Measurements from ENCODE around the gene NR3C2. TPM values are rescaled to one million over a fixed set of nuclear protein-coding genes. Genes with fewer than 3 reads are reported as not detected.

NR3C2 gene
- total and polyA plus RNA-seq, 10 of the 15 experiments (the other 5 are each of a cell fraction or from before 2014, with no cell fraction given): 0.05 to 0.11 (median 0.08) TPM; not detected in 4

DNA sequence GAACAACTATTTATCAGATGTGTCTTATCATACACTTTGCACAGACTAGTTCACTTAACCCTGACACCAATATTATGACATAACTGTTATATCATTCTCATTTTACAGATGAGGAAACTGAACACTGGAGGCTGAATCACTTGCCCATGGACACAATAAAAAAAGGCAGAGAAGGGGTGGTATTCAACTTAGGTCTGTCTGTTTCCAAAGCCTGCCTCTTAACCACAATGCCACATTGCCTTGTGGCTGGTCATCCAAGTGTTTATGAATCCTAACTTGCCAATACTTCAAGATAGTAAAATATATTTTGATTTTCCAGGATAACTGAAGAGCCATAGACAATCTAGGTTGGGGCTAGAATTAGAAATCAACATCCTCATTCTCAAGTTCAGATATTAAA is 327.8 kb downstream of the NR3C2 start (continued):
- TF ChIP-seq KLF5 (IDR thresholded peaks at IDR 0.05; ENCODE audit: partially characterized antibody) (no peak), RAD21 (IDR thresholded peaks at IDR 0.05; ENCODE audit: insufficient read depth, low read depth, low read length) (no peak)

DNA sequence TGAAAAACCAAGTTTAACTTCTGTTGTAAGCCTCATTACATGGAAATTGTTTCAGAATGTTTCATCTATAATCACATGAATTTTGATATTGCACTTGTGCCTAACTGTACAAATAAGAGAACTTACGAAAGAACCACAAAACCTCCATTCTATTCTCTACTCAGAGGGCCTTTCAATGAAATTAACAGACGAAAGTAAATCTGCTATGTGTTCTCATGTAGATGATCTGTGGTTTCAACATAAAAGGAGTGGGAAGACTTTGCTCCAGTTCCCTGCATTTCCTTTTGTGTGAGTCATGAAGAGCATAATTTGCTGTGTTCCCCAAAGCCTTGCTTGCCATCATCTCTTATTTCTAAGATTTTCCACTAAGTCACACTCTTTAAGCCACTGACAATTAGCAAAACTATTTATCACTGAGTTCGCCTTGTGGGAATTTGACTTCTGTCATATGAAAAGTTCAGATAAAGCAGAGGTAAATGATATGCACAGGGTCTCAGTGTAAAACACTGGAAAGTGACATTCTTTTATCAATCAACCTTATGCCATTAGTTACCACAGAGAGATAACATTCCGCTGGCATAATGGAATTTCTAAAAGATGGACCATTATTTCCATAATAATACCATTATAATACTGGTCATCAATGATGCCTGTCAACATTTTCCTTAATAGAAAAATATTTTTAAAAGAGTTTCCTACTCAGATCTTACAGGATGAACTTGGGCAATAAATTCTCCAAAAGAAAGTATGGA is 329.8 kb downstream of the NR3C2 start:
- DNase-seq (ENCODE audit: low read depth, low spot score) (no peak), FAIRE-seq (no peak), ATAC-seq (no peak)
- Histone ChIP-seq H3K36me3 (ENCODE audit: control insufficient read depth in 2 of 2, insufficient read depth in 2 of 2, low read length in 1 of 2) (no peaks in the 10 kb centered on the region), H3K4me1 (ENCODE audit: control insufficient read depth, insufficient read depth, low read length) (no peaks in the 10 kb centered on the region), H3K79me2 (ENCODE audit: control insufficient read depth, insufficient read depth, low read length) (no peaks in the 10 kb centered on the region), H2AFZ (ENCODE audit: control insufficient read depth, low read depth, low read length) (no peak overlapping the region), H4K20me1 (ENCODE audit: control insufficient read depth, insufficient read depth) (no peaks in the 10 kb centered on the region), H3K27ac (ENCODE audit: control insufficient read depth, insufficient read depth) (no peak overlapping the region), H3K27me3 (replicated peaks in 1 of 2; ENCODE audit: control insufficient read depth in 2 of 2, insufficient read depth in 2 of 2, low read length in 1 of 2) (no peaks in the 10 kb centered on the region; a peak in 1 of 4 replicates), H3K9me3 (replicated peaks; ENCODE audit: control insufficient read depth, insufficient read depth, low read length) (no peaks in the 10 kb centered on the region), H3K9ac (ENCODE audit: control insufficient read depth, insufficient read depth, low read length) (no peak overlapping the region), H3K4me3 (no peak overlapping the region), H3K4me2 (ENCODE audit: control insufficient read depth, insufficient read depth) (no peak overlapping the region)
- ChIA-PET CTCF (no interaction called here), SMC1A (ENCODE audit: uncharacterized antibody, unreplicated experiment) (no interaction called here), RAD21 (ENCODE audit: unreplicated experiment) (no interaction called here), POLR2A (no interaction called here)
- in situ Hi-C loops (cut with MboI) (no loop called here), intact Hi-C loops (cut with micrococcal nuclease; ENCODE audit: unreplicated experiment) (no loop called here)
- BruUV-seq (replicated peaks): no TSS peak
- TF ChIP-seq, protein P1, sequence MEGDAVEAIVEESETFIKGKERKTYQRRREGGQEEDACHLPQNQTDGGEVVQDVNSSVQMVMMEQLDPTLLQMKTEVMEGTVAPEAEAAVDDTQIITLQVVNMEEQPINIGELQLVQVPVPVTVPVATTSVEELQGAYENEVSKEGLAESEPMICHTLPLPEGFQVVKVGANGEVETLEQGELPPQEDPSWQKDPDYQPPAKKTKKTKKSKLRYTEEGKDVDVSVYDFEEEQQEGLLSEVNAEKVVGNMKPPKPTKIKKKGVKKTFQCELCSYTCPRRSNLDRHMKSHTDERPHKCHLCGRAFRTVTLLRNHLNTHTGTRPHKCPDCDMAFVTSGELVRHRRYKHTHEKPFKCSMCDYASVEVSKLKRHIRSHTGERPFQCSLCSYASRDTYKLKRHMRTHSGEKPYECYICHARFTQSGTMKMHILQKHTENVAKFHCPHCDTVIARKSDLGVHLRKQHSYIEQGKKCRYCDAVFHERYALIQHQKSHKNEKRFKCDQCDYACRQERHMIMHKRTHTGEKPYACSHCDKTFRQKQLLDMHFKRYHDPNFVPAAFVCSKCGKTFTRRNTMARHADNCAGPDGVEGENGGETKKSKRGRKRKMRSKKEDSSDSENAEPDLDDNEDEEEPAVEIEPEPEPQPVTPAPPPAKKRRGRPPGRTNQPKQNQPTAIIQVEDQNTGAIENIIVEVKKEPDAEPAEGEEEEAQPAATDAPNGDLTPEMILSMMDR (IDR thresholded peaks at IDR 0.05 in 2 of 3, conservative IDR thresholded peaks at IDR 0.05 in 1 of 3; ENCODE audit: control insufficient read depth in 2 of 3, extremely low read depth in 1 of 3, insufficient read depth in 1 of 3, low read depth in 3 of 3, low read length in 3 of 3): no peak
- TF ChIP-seq E4F1 (IDR thresholded peaks at IDR 0.05; ENCODE audit: borderline replicate concordance, partially characterized antibody) (no peak), KDM1A (IDR thresholded peaks at IDR 0.05; ENCODE audit: borderline replicate concordance) (no peak), NR2F1 (conservative IDR thresholded peaks at IDR 0.05) (no peak), BRCA1 (IDR thresholded peaks at IDR 0.05; ENCODE audit: low read depth, low read length) (no peak), ZNF207 (IDR thresholded peaks at IDR 0.05; ENCODE audit: borderline replicate concordance) (no peak), MYC (IDR thresholded peaks at IDR 0.05; ENCODE audit: insufficient read depth, insufficient read length, insufficient replicate concordance, low read length, severe bottlenecking) (no peak), BACH1 (IDR thresholded peaks at IDR 0.05; ENCODE audit: borderline replicate concordance) (no peak), JUNB (IDR thresholded peaks at IDR 0.05) (no peak), SREBF1 (IDR thresholded peaks at IDR 0.05; ENCODE audit: low read length) (no peak)
- 36% methylated on average over 4 of the region's 4 CpGs for WGBS (ENCODE audit: insufficient coverage, insufficient replicate concordance, low lambda C conversion rate, missing lambda C conversion rate)
